Measurements from ENCODE around the gene TYW5.

TYW5 gene

GRCh38 chr2:199946836-199947235 is 8.5 kb downstream of the TYW5 start:
- H4K8ac ChIP-seq (ENCODE audit: low read depth, low read length): no peak overlapping the region
- no peak overlapping the region for H3K18ac ChIP-seq (ENCODE audit: low read length)
- H3K9me3 ChIP-seq (replicated peaks in 1 of 2; ENCODE audit: control insufficient read depth in 2 of 2, insufficient read depth in 1 of 2, low read depth in 1 of 2, low read length in 2 of 2): no peaks in the 10 kb centered on the region
- no peaks in the 10 kb centered on the region for H3K4me1 ChIP-seq (ENCODE audit: control insufficient read depth in 2 of 2, insufficient read depth in 1 of 2, low read depth in 1 of 2, low read length in 2 of 2)
- peaks cover 2% of the 10 kb centered on the region for H3K79me1 ChIP-seq (ENCODE audit: low read depth, low read length)
- no peak overlapping the region for H2BK12ac ChIP-seq (ENCODE audit: low read length)
- peaks cover 6 to 92% of the 10 kb centered on the region in 2 donors for H3K36me3 ChIP-seq (replicated peaks in 1 of 2; ENCODE audit: control insufficient read depth in 2 of 2, insufficient read depth in 2 of 2, low read length in 2 of 2)
- H3K27me3 ChIP-seq (ENCODE audit: control insufficient read depth in 3 of 3, insufficient read depth in 3 of 3, low read depth in 1 of 3, low read length in 3 of 3): peaks cover 0 to 2% (median 0%) of the 10 kb centered on the region in 3 experiments
- no peak overlapping the region for H4K91ac ChIP-seq (ENCODE audit: low read depth, low read length, poor library complexity)
- no peak overlapping the region for H3K14ac ChIP-seq (ENCODE audit: low read length)
- H3K9ac ChIP-seq (ENCODE audit: low read depth, low read length, poor library complexity): no peak overlapping the region
- H3K4me3 ChIP-seq (ENCODE audit: low read length in 2 of 2): no peak overlapping the region
- H3K27ac ChIP-seq (replicated peaks; ENCODE audit: low read length): no peak overlapping the region
- no peak for DNase-seq (ENCODE audit: low spot score)
- H2BK5ac ChIP-seq (ENCODE audit: low read length): no peak overlapping the region
- H2AK5ac ChIP-seq (ENCODE audit: low read depth, low read length): no peak overlapping the region
- H2BK15ac ChIP-seq (ENCODE audit: low read length): no peak overlapping the region
- H3K4ac ChIP-seq (ENCODE audit: low read length): no peak overlapping the region
- H3K4me2 ChIP-seq (ENCODE audit: insufficient read depth, low read length, poor library complexity, severe bottlenecking): no peak overlapping the region
- H2AFZ ChIP-seq (ENCODE audit: low read length): no peak overlapping the region
- no peak overlapping the region for H2BK120ac ChIP-seq (ENCODE audit: low read depth, low read length)
- no peak overlapping the region for H3K23ac ChIP-seq (ENCODE audit: low read depth, low read length, poor library complexity)

GRCh38 chr2:199946196-199946595 is 9.1 kb downstream of the TYW5 start:
- Histone ChIP-seq H3K18ac (ENCODE audit: low read length) (no peak overlapping the region), H3K79me1 (ENCODE audit: low read depth, low read length) (peaks cover 2% of the 10 kb centered on the region), H3K23ac (ENCODE audit: low read depth, low read length, poor library complexity) (no peak overlapping the region), H3K14ac (ENCODE audit: low read length) (no peak overlapping the region), H2AK5ac (ENCODE audit: low read depth, low read length) (no peak overlapping the region), H3K4ac (ENCODE audit: low read length) (no peak overlapping the region), H3K4me3 (ENCODE audit: low read length in 2 of 2) (no peak overlapping the region), H3K4me1 (ENCODE audit: control insufficient read depth in 2 of 2, insufficient read depth in 1 of 2, low read depth in 1 of 2, low read length in 2 of 2) (no peaks in the 10 kb centered on the region), H2BK15ac (ENCODE audit: low read length) (no peak overlapping the region), H3K27ac (replicated peaks; ENCODE audit: low read length) (no peak overlapping the region), H3K36me3 (replicated peaks in 1 of 2; ENCODE audit: control insufficient read depth in 2 of 2, insufficient read depth in 2 of 2, low read length in 2 of 2) (peaks cover 6 to 94% of the 10 kb centered on the region in 2 donors), H3K27me3 (ENCODE audit: control insufficient read depth in 3 of 3, insufficient read depth in 3 of 3, low read depth in 1 of 3, low read length in 3 of 3) (peaks cover 0 to 2% (median 0%) of the 10 kb centered on the region in 3 experiments), H2BK5ac (ENCODE audit: low read length) (no peak overlapping the region), H2BK12ac (ENCODE audit: low read length) (no peak overlapping the region), H4K8ac (ENCODE audit: low read depth, low read length) (no peak overlapping the region), H4K91ac (ENCODE audit: low read depth, low read length, poor library complexity) (no peak overlapping the region), H3K9me3 (replicated peaks in 1 of 2; ENCODE audit: control insufficient read depth in 2 of 2, insufficient read depth in 1 of 2, low read depth in 1 of 2, low read length in 2 of 2) (no peaks in the 10 kb centered on the region), H3K9ac (ENCODE audit: low read depth, low read length, poor library complexity) (no peak overlapping the region), H2AFZ (ENCODE audit: low read length) (no peak overlapping the region), H2BK120ac (ENCODE audit: low read depth, low read length) (no peak overlapping the region), H3K4me2 (ENCODE audit: insufficient read depth, low read length, poor library complexity, severe bottlenecking) (no peak overlapping the region)
- WGBS, 2 donors (ENCODE audit: extremely low coverage in 2 of 2, insufficient read length in 2 of 2, insufficient replicate concordance in 1 of 2): no CpG with 5 or more reads among the region's 1 CpG
- DNase-seq (ENCODE audit: low spot score): no peak

GRCh38 chr2:199943373-199943772 is 11.9 kb downstream of the TYW5 start:
- Histone ChIP-seq H2BK5ac (ENCODE audit: low read length) (no peak overlapping the region), H3K36me3 (replicated peaks in 1 of 2; ENCODE audit: control insufficient read depth in 2 of 2, insufficient read depth in 2 of 2, low read length in 2 of 2) (peaks cover 4 to 94% of the 10 kb centered on the region in 2 donors), H4K91ac (ENCODE audit: low read depth, low read length, poor library complexity) (no peak overlapping the region), H3K4me1 (ENCODE audit: control insufficient read depth in 2 of 2, insufficient read depth in 1 of 2, low read depth in 1 of 2, low read length in 2 of 2) (no peaks in the 10 kb centered on the region), H2BK12ac (ENCODE audit: low read length) (no peak overlapping the region), H3K4ac (ENCODE audit: low read length) (no peak overlapping the region), H2BK120ac (ENCODE audit: low read depth, low read length) (no peak overlapping the region), H2BK15ac (ENCODE audit: low read length) (no peak overlapping the region), H3K27me3 (ENCODE audit: control insufficient read depth in 3 of 3, insufficient read depth in 3 of 3, low read depth in 1 of 3, low read length in 3 of 3) (no peaks in the 10 kb centered on the region), H3K23ac (ENCODE audit: low read depth, low read length, poor library complexity) (no peak overlapping the region), H3K9ac (ENCODE audit: low read depth, low read length, poor library complexity) (no peak overlapping the region), H2AFZ (ENCODE audit: low read length) (no peak overlapping the region), H4K8ac (ENCODE audit: low read depth, low read length) (no peak overlapping the region), H3K4me3 (ENCODE audit: low read length in 2 of 2) (no peak overlapping the region), H3K27ac (replicated peaks; ENCODE audit: low read length) (no peak overlapping the region), H2AK5ac (ENCODE audit: low read depth, low read length) (no peak overlapping the region), H3K18ac (ENCODE audit: low read length) (no peak overlapping the region), H3K4me2 (ENCODE audit: insufficient read depth, low read length, poor library complexity, severe bottlenecking) (no peak overlapping the region), H3K9me3 (replicated peaks in 1 of 2; ENCODE audit: control insufficient read depth in 2 of 2, insufficient read depth in 1 of 2, low read depth in 1 of 2, low read length in 2 of 2) (no peaks in the 10 kb centered on the region), H3K79me1 (ENCODE audit: low read depth, low read length) (no peaks in the 10 kb centered on the region), H3K14ac (ENCODE audit: low read length) (no peak overlapping the region)
- DNase-seq (ENCODE audit: low spot score): no peak
- no CpG with 5 or more reads among the region's 4 CpGs for WGBS, 2 donors (ENCODE audit: extremely low coverage in 2 of 2, insufficient read length in 2 of 2, insufficient replicate concordance in 1 of 2)

GRCh38 chr2:199940373-199940772 is 14.9 kb downstream of the TYW5 start:
- Histone ChIP-seq H3K9me3 (replicated peaks in 1 of 2; ENCODE audit: control insufficient read depth in 2 of 2, insufficient read depth in 1 of 2, low read depth in 1 of 2, low read length in 2 of 2) (no peaks in the 10 kb centered on the region), H2AFZ (ENCODE audit: low read length) (no peak overlapping the region), H3K79me1 (ENCODE audit: low read depth, low read length) (no peaks in the 10 kb centered on the region), H2BK120ac (ENCODE audit: low read depth, low read length) (no peak overlapping the region), H2BK5ac (ENCODE audit: low read length) (no peak overlapping the region), H3K4me2 (ENCODE audit: insufficient read depth, low read length, poor library complexity, severe bottlenecking) (no peak overlapping the region), H3K18ac (ENCODE audit: low read length) (no peak overlapping the region), H4K8ac (ENCODE audit: low read depth, low read length) (no peak overlapping the region), H3K23ac (ENCODE audit: low read depth, low read length, poor library complexity) (no peak overlapping the region), H3K14ac (ENCODE audit: low read length) (no peak overlapping the region), H2BK12ac (ENCODE audit: low read length) (no peak overlapping the region), H3K27me3 (ENCODE audit: control insufficient read depth in 3 of 3, insufficient read depth in 3 of 3, low read depth in 1 of 3, low read length in 3 of 3) (no peaks in the 10 kb centered on the region), H3K4me3 (ENCODE audit: low read length in 2 of 2) (no peak overlapping the region), H2BK15ac (ENCODE audit: low read length) (no peak overlapping the region), H3K27ac (replicated peaks; ENCODE audit: low read length) (no peak overlapping the region), H3K36me3 (replicated peaks in 1 of 2; ENCODE audit: control insufficient read depth in 2 of 2, insufficient read depth in 2 of 2, low read length in 2 of 2) (peaks cover 4 to 94% of the 10 kb centered on the region in 2 donors), H3K4ac (ENCODE audit: low read length) (no peak overlapping the region), H4K91ac (ENCODE audit: low read depth, low read length, poor library complexity) (no peak overlapping the region), H2AK5ac (ENCODE audit: low read depth, low read length) (no peak overlapping the region), H3K4me1 (ENCODE audit: control insufficient read depth in 2 of 2, insufficient read depth in 1 of 2, low read depth in 1 of 2, low read length in 2 of 2) (no peaks in the 10 kb centered on the region), H3K9ac (ENCODE audit: low read depth, low read length, poor library complexity) (no peak overlapping the region)
- DNase-seq (ENCODE audit: low spot score): no peak
- no CpG with 5 or more reads among the region's 2 CpGs for WGBS, 2 donors (ENCODE audit: extremely low coverage in 2 of 2, insufficient read length in 2 of 2, insufficient replicate concordance in 1 of 2)

Data from neuronal stem cell (in vitro differentiated cells).